ENCODE measurements around the gene BTBD2. TPM values are rescaled to one million over a fixed set of nuclear protein-coding genes. Genes with fewer than 3 reads are reported as not detected.
A peak's percentile ranks its signal among the peaks of the same experiment; 100 is the strongest.

Gene BTBD2
- total RNA-seq, 1 donor from 2014 or later = 57.3 TPM

DNA sequence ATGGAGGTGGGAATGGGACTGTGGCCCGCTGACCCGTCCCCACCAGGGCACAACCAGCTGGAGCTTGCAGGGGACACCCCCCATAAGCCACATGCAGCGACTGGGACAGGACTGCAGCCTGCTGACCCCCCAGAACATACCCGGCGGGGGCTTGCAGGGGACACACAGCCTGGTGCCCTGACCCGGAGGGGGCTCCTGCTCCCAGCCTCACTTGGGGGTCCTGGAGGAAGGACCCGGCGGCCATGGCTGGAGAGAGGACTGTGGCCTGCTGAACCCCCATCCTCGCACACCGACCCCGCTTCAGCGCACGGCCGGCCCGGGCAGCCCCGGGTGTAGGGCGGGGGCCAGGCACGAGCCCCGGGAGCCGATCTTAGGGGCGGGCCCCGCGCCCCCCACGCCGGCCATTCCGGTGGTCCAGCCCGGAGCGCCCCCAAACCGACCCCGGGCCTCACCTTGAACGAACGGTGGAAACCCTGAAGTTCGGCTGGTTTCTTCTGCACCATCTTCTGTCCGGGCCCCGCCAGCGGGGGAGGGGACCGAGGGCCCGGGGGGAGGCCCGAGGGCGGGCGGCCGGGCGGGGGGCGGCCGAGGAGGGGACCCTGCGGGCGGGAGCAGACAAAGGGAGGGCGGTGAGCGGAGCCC, 35.0 kb upstream of the BTBD2 start:
- DNase-seq = no peak
- H3K9me3 Mint-ChIP-seq = no peaks in the 10 kb centered on the region
- peak overlapping the region; percentile 88 for H3K27ac Mint-ChIP-seq
- ATAC-seq (ENCODE audit: low read depth) = no peak
- TF ChIP-seq, protein P1, sequence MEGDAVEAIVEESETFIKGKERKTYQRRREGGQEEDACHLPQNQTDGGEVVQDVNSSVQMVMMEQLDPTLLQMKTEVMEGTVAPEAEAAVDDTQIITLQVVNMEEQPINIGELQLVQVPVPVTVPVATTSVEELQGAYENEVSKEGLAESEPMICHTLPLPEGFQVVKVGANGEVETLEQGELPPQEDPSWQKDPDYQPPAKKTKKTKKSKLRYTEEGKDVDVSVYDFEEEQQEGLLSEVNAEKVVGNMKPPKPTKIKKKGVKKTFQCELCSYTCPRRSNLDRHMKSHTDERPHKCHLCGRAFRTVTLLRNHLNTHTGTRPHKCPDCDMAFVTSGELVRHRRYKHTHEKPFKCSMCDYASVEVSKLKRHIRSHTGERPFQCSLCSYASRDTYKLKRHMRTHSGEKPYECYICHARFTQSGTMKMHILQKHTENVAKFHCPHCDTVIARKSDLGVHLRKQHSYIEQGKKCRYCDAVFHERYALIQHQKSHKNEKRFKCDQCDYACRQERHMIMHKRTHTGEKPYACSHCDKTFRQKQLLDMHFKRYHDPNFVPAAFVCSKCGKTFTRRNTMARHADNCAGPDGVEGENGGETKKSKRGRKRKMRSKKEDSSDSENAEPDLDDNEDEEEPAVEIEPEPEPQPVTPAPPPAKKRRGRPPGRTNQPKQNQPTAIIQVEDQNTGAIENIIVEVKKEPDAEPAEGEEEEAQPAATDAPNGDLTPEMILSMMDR (IDR thresholded peaks at IDR 0.05) = no peak
- ChIA-PET POLR2A (interaction anchor here (0.5 to 59.1 kb wide), 13 partner anchors 11 to 564 kb away, joined by 3 to 2723 read pairs (median 5); partner anchors contain the start of genes IZUMO4 and MOB3A), CTCF (interaction anchor here (0.5 to 1.8 kb wide), 3 partner anchors 19 to 99 kb away, joined by 3 to 6 read pairs (median 3); no protein-coding TSS in a partner anchor)
- intact Hi-C loops (cut with micrococcal nuclease) = loop anchor here (1.0 to 5.0 kb wide), 3 partner anchors 8 to 188 kb away; partner anchors contain the start of gene KLF16
- peaks cover 41% of the 10 kb centered on the region for H3K36me3 Mint-ChIP-seq (ENCODE audit: low read depth)
- H3K4me3 Mint-ChIP-seq = peak overlapping the region; percentile 93
- H3K27me3 Mint-ChIP-seq = no peaks in the 10 kb centered on the region
- peaks cover 78% of the 10 kb centered on the region for H3K4me1 Mint-ChIP-seq

DNA sequence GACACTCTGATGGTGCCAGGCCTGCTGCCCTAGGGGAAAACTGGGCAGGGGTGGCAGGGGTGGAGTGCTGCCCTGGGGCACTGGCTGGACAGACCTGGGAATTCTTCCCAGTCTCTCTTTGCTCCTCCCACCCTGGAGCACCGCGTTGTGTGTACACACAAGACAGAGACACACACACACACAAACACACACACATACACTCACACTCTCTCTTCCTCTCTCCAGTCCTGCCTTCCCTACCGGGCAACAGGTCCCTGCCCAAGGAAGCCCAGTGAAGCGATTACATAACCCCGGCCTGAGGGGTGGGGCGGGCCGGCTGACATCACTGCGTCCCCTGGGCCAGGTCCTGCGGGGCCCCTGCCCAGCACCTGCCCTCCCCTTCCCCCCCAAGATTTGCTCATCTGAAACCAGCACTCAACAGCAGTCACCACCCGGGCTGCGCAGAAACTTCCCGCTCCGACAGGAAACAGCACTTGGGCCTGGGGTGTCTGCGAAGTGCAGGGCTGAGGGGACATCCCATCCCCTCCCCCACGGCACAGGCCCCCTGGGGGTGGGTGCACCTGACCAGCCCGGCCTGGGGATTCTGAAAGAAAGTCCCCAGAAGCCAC, 34.3 kb upstream of the BTBD2 start:
- ATAC-seq (ENCODE audit: low read depth) = peak; percentile 41
- intact Hi-C loops (cut with micrococcal nuclease) = loop anchor here (1.0 to 5.0 kb wide), 3 partner anchors 8 to 188 kb away; partner anchors contain the start of gene KLF16

DNA sequence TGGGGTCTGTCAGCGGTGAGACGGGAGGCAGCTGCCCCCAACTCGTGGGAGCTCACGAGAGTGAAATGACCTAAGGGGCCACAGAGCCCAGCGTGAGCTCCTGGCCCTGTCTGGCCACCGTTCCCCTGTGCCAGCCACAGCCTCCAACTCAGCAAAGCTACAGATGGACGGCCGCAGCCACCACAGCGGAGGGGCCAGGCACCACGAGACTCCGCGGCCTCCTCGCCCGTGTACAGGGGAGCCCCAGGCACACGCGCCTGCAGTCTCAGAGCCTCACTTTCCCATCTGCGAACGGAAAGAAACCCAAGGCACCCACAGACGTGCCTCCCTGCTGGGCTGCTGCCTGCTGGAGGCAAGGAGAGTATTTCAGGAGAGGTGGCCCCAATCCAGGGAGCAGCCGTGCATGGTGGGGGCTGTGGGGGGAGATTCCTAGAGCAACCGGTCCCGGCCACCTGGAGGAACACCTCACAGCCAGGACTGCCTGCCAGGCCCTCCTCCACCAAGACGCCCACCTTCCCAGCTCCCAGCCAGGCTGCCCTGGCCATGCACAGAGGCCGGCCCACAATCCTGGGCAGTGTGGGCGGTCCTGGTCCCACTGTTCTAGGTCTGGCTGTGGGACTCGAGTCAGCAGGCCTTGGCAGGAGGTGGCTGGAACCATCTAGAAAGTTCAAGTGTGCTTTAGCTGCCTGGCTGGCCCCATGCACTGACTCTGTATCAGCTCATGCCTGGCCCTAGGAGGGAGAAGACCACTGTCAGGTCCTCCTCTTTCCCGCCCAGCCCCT, 33.6 kb upstream of the BTBD2 start:
- CTCF ChIA-PET = interaction anchor here (1.2 to 1.8 kb wide), 3 partner anchors 21 to 39 kb away, joined by 4 to 6 read pairs (median 4); no protein-coding TSS in a partner anchor
- intact Hi-C loops (cut with micrococcal nuclease) = no loop called here

More for the DNA sequence above, 34.3 kb upstream of the BTBD2 start:
- ChIA-PET CTCF (interaction anchor here (1.0 to 1.8 kb wide), 4 partner anchors 20 to 38 kb away, joined by 3 to 6 read pairs (median 4); no protein-coding TSS in a partner anchor), POLR2A (interaction anchor here (0.6 to 59.1 kb wide), 12 partner anchors 11 to 564 kb away, joined by 3 to 2723 read pairs (median 4); partner anchors contain the start of genes IZUMO4 and MOB3A)
- Mint-ChIP-seq H3K27me3 (no peaks in the 10 kb centered on the region), H3K36me3 (ENCODE audit: low read depth) (peaks cover 46% of the 10 kb centered on the region), H3K4me1 (peaks cover 78% of the 10 kb centered on the region), H3K4me3 (peak overlapping the region; percentile 93), H3K9me3 (no peaks in the 10 kb centered on the region), H3K27ac (peak overlapping the region; percentile 88)
- DNase-seq = peak; percentile 82
- TF ChIP-seq, protein P1 (IDR thresholded peaks at IDR 0.05) = no peak

DNA sequence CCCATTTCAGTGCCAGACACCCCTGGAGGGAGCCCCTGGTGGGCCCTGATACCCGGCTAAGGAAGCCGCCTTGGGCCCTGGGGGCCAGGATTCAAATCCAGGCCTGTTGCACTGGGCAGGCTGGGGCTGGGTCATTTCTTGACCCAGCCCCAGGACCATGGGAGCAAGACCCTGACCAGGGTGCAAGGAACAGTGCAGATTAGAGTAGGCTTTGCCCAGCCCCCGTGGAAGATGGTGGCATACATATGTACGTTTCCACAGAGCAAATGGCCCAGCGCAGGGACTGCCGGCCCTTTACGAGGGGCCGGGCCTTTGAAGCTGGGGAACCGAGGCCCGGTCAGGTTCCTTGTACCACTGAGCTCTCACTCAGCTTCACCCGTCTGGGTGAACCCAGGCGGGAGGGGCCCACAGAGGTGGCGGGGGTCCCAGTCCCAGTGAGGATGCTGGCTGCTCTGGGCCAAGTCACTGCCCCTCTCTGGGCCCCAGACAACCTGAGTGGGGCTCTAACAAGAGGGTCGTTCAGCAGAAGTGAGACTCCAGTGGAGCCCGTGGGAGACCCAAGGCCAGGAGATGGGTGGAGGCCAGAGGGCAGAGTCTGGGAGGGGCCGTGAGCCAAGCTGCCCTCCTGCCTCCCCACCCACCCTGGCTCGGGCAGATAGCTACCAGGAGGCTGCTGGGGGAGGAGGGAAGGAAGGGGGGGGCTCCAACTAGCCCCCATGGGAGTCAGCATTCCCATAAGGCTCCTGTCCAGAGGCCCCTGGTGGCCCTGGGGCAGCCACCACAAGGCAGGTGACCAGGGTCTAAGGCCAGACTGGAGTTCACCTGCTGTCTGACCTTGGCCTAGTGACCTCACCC, 32.8 kb upstream of the BTBD2 start:
- ChIA-PET CTCF (interaction anchor here (1.2 to 1.8 kb wide), 3 partner anchors 21 to 40 kb away, joined by 4 to 6 read pairs (median 4); no protein-coding TSS in a partner anchor), POLR2A (interaction anchor here (0.5 to 59.1 kb wide), 13 partner anchors 5 to 507 kb away, joined by 3 to 2723 read pairs (median 5); partner anchors contain the start of genes AP3D1, IZUMO4, MKNK2 and MOB3A)
- Mint-ChIP-seq H3K4me3 (peak overlapping the region; percentile 93), H3K27ac (peak overlapping the region; percentile 53), H3K9me3 (no peaks in the 10 kb centered on the region), H3K27me3 (no peaks in the 10 kb centered on the region), H3K36me3 (ENCODE audit: low read depth) (peaks cover 59% of the 10 kb centered on the region), H3K4me1 (peaks cover 78% of the 10 kb centered on the region)
- no peak for DNase-seq
- ATAC-seq (ENCODE audit: low read depth) = no peak
- intact Hi-C loops (cut with micrococcal nuclease) = no loop called here
- TF ChIP-seq, protein P1 (IDR thresholded peaks at IDR 0.05) = no peak

More for the DNA sequence above, 33.6 kb upstream of the BTBD2 start:
- Mint-ChIP-seq H3K9me3 (no peaks in the 10 kb centered on the region), H3K27me3 (no peaks in the 10 kb centered on the region), H3K36me3 (ENCODE audit: low read depth) (peaks cover 52% of the 10 kb centered on the region), H3K27ac (peak overlapping the region; percentile 88), H3K4me1 (peaks cover 78% of the 10 kb centered on the region), H3K4me3 (peak overlapping the region; percentile 93)
- ATAC-seq (ENCODE audit: low read depth) (no peak), DNase-seq (no peak)
- TF ChIP-seq, protein P1 (IDR thresholded peaks at IDR 0.05) = no peak
- POLR2A ChIA-PET = interaction anchor here (0.5 to 59.1 kb wide), 10 partner anchors 11 to 215 kb away, joined by 3 to 2723 read pairs (median 5); partner anchors contain the start of genes AP3D1, IZUMO4 and MOB3A

Data from activated B cell treated with CpG ODN at 0.5 μM for 24 hours (primary cell).